Heart left ventricle (tissue), 13 donors: ENCODE results near the gene APIP.

Source experiments
- CTCF ChIP-seq, 12 donors: fragments of 200-600 bp; sonication (generic) in 4 of 12; IDR thresholded peaks; one replicate each; pipeline versions ENCODE4 v1.5.0 to v1.8.0; 2018 to 2022; ENCODE audit warnings: antibody characterized with exemption in 12 of 12, mild to moderate bottlenecking in 5 of 12
- POLR2A ChIP-seq, 2 donors: fragments of 450-650 bp; IDR thresholded peaks; one replicate each; pipeline ENCODE4 v1.6.1; 2017; ENCODE audit warnings: antibody characterized with exemption in 2 of 2, mild to moderate bottlenecking in 2 of 2, moderate library complexity in 2 of 2
- donor health status: ischemic (EF 13 %, LVEDD 7.1; RV severe dilation, severe dysfunction).
- donor health status: DM: no; HTN: yes; CAD: no.
- donor health status: DM: no; HTN: no; CAD: no.
- donor health status: ischemic (EF 25% LVEDD 6.9; RV normal size, moderate dysfunction).
- donor health status: ischemic (EF 25% LVEDD 5.7; RV mildly dilated, moderate dysfunction).
- donor health status: ischemic (EF 35%, LVEDD 5.7; RV mildly dilated, moderate dysfunction).
- donor health status: nonischemic (EF 11% LVEDD 7.7; RV severe dilation, severe dysfunction).
- donor health status: DM: yes; HTN: yes; CAD: no.
- donor health status: PGD.
- donor health status: ischemic (EF 29% LVEDD 5.4; RV normal size, mild dysfunction).
- donor health status: nonischemic (EF 23%, LVEDD 6.1; RV moderate dilation, normal function).

- TF ChIP-seq CTCF (IDR thresholded peaks at IDR 0.05) (no peak), POLR2A (IDR thresholded peaks at IDR 0.05) (no peak)
These were observed 22.8 kb downstream of the APIP start for GRCh38 chr11:34893416-34893815.
